ENCODE data around the gene FCGR2B. TPM values are rescaled to one million over a fixed set of nuclear protein-coding genes. Genes with fewer than 3 reads are reported as not detected.

FCGR2B gene
- total RNA-seq, 1 experiment from 2014 or later: not detected

GRCh38 chr1:161725908-161726472 is 63.0 kb downstream of the FCGR2B start:
- Histone ChIP-seq H2AFZ (ENCODE audit: low read depth, low read length, poor library complexity, severe bottlenecking) (peak overlapping the region; percentile 48), H3K79me2 (ENCODE audit: insufficient read depth, low read length) (no peaks in the 10 kb centered on the region; the same call in 1 of the 2 replicates), H3K4me2 (ENCODE audit: low read length) (peak overlapping the region; percentile 95), H3K27me3 (ENCODE audit: insufficient read depth, low read length) (no peaks in the 10 kb centered on the region), H4K20me1 (ENCODE audit: insufficient read depth) (no peaks in the 10 kb centered on the region), H3K27ac (ENCODE audit: low read depth, low read length) (peak overlapping the region; percentile 87), H3K9me3 (ENCODE audit: control insufficient read depth in 1 of 2, insufficient read depth in 1 of 2, low read depth in 1 of 2, low read length in 2 of 2) (no peaks in the 10 kb centered on the region), H3K4me1 (ENCODE audit: control insufficient read depth in 1 of 2, insufficient read depth in 2 of 2, low read length in 2 of 2) (peaks cover 25 to 90% of the 10 kb centered on the region in 2 experiments), H3K9ac (ENCODE audit: low read length) (peak overlapping the region; percentile 84), H3K36me3 (ENCODE audit: control insufficient read depth in 1 of 2, insufficient read depth in 2 of 2, low read length in 2 of 2) (no peaks in the 10 kb centered on the region), H3K9me2 (ENCODE audit: insufficient read depth) (no peaks in the 10 kb centered on the region), H3K4me3 (replicated peaks in 1 of 2; ENCODE audit: low read depth in 1 of 2, low read length in 2 of 2) (peak overlapping the region; percentile 66 to 75)
- intact Hi-C loops (cut with micrococcal nuclease): no loop called here
- ATAC-seq: peak; percentile 46
- BruUV-seq (replicated peaks): TSS peak; percentile 60
- CTCF ChIA-PET: interaction anchor here (0.6 to 1.2 kb wide), 4 partner anchors 10 to 43 kb away, joined by 3 read pairs; no protein-coding TSS in a partner anchor
- RAD21 ChIA-PET (ENCODE audit: low non-redundant PET in 1 of 2, low total read pairs in 2 of 2, uncharacterized antibody in 2 of 2, unreplicated experiment in 2 of 2): interaction anchor here (0.5 to 0.9 kb wide), 2 partner anchors 16 to 113 kb away, joined by 3 to 4 read pairs; no protein-coding TSS in a partner anchor
- no peak for TF ChIP-seq EZH2 (IDR thresholded peaks at IDR 0.05)
- TF ChIP-seq ZBTB33 (IDR thresholded peaks at IDR 0.05; ENCODE audit: extremely low read depth, insufficient replicate concordance, low read length): no peak
- no peak for TF ChIP-seq POLR2A (IDR thresholded peaks at IDR 0.05; ENCODE audit: borderline replicate concordance, extremely low read depth, insufficient read depth, insufficient read length)
- no peak for TF ChIP-seq RAD21 (IDR thresholded peaks at IDR 0.05; ENCODE audit: low read depth)
- no peak for TF ChIP-seq SP1 (IDR thresholded peaks at IDR 0.05; ENCODE audit: low read depth)
- no peak for TF ChIP-seq ZNF274 (IDR thresholded peaks at IDR 0.05; ENCODE audit: low read depth, low read length)
- peak in 2 of 3 experiments; percentile 35 to 40; a peak in 3 of 6 replicates for TF ChIP-seq CTCF (IDR thresholded peaks at IDR 0.05 in 2 of 3, conservative IDR thresholded peaks at IDR 0.05 in 1 of 3; ENCODE audit: borderline replicate concordance in 1 of 3, insufficient read depth in 1 of 3, low read depth in 2 of 3, low read length in 2 of 3)
- no peak for TF ChIP-seq EGR1 (IDR thresholded peaks at IDR 0.05; ENCODE audit: low read depth)
- POLR2A ChIA-PET: interaction anchor here (1.6 to 2.1 kb wide), 2 partner anchors 11 to 24 kb away, joined by 7 read pairs; partner anchors contain the start of gene DUSP12
- no peak for DNase-seq (ENCODE audit: low read depth, low spot score)
